ENCODE results near the gene NELFB. TPM values are rescaled to one million over a fixed set of nuclear protein-coding genes. Genes with fewer than 3 reads are reported as not detected.

Gene NELFB
- total RNA-seq, 1 donor from 2014 or later = 55.3 TPM

DNA sequence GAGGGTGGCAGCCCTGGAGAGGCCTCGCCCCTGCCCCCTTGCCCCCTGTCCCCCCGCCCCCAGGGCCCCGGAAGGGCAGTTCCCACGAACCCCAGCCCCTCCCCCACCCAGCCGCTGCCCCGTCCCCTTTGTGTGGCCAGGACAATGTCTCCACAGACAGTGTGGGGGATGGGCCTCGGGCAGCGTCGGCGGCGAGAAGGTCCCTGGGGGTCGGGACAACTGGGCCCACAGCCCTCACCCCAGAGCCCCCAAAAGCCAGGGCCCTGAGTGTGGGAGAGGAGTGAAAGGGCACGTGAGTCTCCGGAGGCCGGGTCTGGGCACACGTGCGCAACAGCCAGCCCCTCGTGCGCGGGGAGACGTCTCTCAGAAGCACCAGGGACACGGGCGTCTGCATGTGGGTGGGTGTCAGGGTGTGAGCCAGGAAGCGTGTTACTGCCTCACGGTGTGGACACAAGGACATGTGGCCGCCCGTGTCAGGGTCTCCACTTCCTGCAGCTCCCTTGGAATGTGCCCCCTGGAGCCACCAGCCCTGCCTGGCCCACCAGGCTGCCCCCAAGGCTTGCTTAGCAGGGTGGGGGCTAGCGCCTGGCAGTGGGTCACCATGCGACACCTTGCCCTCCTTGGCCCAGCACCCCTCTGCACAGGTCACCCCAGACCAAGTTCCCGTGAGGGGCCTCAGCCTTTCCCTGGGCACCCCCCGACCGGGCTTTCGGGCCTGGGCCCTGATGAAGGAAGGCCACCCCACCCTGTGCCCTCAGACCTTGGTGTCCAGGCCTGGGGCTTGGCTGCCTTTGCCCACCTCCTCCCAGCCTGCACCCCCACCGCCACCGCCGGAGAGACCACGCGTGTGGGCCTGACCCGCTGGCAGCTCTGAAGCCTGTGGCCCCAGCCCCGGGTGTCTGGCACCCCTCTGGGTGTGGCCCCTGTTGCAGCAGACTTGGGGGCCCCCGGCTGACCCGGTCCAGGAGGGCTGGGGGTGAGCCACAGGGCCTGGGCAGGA, 59.7 kb downstream of the NELFB start:
- DNase-seq = no peak

DNA sequence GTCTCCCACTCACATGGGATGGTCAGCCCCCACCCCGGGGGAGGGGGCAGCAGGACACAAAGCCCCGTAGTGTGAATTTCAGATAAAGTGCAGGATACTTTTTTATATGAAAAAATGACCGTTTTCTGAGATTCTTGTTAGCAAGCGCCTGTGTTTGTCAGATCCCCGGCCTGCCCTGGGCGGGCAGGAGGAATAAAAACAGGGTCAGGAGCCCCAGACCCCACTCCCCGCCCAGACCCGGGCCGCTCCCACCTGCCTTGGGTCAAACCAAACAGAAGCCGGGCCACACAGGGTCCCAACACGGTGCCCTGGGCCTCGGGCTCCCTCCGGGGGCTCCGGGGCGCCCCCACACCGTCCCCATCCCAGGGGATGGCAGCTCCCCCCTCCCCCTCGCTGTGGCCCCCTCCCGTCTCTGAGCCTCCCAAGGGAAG, 60.5 kb downstream of the NELFB start:
- no peak for DNase-seq

DNA sequence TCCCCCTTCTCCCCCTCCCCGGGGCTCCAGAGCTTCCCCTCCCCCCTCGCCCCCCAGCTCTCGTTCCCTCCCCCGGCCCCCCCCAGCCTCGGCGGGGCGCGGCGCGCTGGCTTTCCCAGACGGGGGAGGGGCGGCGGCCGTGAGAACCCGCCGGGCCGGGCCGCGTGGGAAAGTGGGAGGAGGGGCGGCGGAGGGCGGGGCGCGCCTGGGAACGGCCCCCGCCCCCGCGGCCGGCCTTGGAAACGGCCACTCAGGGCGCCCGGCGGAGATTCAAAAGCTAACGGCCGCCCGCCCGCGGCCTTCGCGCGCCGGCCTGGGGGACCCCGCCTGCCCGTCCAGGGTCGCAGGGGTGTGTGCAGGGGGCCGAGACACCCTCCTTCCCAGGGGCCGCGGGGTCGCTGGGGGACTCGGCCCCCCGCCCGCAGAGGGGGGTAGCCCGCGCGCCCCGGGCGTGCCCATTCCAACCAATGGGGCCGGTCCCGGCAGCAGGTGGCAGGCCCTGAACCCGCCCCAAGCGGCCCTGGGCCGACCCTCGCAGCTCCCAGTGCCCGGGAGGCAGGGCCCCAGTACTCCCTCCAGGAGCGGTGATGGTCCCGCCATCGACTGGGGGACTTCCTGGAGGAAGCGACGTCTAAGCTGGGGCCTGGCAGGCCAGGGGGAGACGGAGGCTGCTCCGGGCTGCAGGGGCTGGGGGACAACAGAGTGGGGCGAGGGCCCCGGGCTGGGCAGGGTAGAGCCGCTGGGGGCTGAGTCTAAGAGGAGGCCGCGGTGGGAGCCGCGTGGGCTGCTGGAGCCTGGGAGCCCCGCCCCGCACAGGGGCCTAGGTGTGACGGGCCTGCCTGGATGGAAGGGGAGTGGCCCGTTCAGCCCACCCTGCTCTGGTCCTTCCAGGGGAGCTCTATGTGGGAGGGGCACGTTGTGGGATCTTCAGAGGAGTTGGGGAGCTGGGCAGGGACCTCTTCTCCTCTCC, 61.2 kb downstream of the NELFB start:
- DNase-seq = peak; percentile 81

DNA sequence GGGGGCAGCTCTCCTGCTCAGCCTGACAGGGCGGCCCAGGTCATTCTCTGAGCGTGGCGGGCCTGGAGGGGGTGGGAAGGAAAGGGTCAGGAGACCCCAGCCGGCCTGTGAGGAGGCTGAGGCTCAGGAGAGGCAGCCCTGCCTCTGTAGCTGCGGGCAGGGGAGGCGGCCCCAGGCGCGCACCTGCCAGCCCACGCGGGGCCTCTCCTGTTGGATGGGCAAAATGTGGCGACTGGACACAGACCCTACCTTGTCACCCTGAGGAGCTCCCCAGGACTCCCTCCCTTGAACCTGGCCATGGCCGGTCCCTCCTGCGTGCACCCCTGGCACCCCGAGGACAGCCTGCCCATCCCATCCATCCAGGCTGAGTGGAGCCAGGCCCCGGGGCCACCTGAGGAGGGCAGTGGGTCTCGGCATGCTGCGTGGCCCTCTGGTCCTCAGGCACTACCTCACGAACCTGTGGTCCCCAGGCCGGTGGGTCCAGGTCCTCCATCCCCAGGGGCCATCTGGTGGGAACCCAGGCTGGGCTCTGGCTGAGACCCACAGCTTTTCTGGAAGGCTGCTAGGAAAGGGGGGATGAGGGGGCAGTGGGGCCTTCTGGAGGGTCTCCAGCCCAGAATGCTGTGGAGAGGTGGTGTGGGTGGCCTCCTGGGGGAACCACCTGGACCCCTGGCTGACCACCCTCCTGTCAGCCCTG, 62.0 kb downstream of the NELFB start:
- DNase-seq = no peak

DNA sequence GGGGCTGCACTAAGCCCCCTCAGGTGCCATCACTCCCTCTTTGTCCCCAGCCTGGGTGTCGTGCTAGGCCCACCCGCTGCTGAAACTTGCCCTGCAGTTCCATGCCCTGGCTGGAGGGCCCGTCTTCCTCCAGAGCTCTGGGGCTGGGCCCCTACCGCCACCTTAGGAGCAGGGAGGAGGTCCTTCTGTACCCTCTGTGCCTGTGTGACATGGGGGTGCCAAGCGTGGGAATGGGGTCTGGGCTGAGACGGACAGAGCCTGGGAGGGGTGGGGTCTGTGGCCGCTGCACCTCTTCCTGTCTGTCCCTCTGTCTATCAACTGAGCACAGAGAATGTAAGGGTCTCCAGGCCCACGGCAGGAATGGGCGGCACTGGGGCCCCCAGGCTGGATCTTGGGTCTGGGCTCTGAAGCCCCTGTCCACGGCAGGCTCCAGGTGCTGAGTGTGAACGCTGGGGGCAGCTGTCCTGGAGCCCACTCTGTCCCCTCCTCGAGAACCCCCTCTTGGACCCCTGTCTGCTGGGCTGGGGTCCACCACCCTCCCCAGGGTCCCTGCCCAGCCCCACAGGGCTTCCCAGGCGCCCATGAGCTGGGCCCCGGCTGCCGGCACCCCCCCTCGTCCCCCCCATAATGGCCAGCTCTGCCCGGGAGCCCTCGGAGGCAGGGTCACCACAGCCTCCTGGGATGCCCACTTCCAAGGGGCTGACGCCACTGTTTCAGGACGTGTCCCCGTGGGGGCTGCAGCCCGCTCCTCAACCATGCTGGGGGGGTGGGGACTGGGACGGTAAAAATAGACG, 62.8 kb downstream of the NELFB start:
- DNase-seq = no peak

DNA sequence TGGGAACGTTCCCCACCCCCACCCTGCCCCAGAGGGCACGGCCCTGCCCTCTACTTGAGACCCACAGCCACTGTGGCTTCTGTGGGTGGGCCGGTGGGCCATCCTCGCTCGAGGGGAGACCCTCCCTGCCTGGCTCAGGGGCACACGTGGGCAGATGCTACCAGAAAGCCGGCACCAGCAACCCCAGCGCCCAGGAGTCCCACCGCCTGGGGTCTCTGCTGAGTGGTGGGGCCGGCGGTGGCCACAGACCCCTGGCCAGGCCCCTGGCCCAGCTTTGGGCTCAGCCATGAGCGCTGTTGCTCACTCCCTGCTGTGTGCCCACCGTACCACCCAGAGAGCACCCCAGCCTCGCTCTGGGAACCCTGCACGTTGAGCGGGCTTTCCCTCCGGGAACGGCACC, 63.5 kb downstream of the NELFB start:
- no peak for DNase-seq

DNA sequence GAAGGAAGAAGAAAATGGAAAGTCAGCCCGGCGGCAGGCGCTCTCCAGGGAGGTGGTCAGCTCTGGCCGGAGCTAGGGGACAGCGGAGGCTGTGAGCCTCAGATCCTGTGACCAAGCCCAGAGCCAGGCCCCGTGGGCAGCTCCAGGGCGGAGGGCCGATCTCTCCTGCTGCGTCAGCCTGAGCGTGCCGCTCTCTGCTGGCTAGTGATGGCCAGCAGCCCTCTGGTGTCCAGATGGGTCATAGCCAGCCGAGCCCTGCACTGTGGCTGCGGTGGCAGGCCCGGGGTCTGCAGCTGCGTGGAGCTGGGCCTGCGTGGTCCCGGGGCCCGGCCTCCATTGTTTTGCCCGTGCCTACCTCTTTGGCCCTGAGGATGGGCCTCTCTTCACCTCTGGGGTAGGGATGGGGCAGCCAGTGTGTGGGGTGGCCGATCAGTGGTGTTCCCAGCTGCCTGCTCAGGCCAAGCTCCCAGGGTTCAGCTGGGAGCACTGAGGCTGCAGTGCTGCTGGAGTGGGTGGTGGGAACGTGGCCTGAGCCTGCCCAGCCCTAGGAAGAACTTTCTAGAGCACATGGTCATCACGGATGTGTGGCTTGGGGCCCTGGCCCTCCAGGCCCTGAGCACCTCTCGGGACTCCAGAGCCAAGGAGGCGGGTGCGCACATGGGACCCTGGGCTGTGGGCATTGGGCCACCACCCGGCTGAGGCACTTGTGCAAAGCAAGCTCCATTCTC, 64.0 kb downstream of the NELFB start:
- DNase-seq = peak; percentile 93

DNA sequence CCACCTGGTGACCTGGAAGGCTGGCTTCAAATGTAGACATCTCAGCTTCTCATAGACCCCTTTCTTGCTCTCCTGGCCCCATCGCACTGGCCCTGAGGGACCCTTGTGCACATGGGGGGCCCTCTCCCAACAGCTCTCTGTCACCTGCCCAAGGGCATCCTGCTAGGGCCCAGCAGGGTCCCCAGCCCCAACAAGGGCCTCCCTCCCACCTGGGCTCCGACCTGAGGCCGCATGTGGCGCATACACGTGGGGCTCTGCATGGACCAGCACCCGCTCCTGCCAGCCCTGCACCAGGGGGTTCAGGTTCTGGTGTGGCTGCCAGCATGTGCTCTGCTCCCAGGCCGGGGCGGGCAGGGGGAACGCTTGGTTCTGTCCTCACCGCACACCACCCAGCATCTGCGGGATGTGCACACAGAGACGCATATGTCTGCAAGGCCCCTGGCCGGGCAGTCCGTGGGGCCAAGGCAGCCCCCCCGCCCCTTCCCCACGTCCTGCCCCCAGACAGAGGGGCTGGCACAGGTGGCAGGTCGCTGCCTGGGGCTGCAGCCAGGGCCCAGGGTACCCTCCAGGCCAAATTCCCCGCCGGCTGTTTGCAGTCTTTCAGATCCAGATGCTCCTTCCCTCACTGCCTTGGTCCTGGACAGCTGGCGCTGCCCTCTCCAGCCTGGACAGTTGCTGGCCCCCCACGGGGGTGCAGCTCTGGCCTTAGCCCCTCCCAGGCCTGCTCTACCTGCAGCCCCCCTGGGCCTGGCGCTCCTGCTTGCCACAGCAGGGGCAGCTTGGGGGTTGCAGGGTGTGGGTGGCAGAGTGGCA, 64.8 kb downstream of the NELFB start:
- no peak for DNase-seq

DNA sequence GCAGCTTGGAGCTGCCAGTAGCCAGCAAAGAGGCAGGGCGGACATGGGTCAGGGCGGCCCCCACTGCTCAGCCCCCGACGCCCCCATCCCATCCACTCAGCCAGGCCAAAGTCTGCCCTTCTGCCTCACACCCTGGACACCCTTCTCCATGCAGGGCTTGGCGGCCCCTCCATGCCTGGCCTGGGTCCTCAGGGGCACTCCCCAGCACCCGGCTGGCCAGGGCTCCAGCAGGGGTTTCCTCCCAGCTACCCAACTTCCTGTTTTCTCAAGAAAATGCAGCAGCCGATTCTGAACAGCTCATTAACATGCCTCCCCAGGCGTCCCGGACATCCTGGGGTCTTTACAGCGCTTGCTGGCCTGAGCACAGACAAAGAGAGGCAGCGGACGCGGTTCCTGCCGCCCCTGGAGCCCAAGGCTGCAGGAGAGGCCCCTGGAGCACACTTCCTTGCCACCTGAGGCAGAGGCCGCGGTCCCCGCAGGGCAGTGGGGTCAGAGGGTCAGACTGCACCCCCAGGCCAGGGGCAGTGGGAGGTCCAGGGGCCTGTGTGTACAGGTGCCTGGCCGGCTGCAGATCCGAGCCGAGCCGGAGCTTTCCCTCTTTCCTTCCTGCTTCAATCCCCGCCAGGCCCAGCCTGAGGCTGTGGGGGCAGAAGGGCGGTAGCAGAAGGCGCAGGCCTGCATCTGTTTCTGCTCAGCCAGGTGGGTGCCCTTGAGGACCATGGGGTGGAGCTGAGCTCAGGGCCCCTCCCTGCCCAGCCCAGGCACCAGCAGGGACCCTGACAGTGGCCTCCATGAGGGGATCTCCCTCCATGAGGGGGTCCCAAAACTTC, 65.6 kb downstream of the NELFB start:
- peak; percentile 95 for DNase-seq

DNA sequence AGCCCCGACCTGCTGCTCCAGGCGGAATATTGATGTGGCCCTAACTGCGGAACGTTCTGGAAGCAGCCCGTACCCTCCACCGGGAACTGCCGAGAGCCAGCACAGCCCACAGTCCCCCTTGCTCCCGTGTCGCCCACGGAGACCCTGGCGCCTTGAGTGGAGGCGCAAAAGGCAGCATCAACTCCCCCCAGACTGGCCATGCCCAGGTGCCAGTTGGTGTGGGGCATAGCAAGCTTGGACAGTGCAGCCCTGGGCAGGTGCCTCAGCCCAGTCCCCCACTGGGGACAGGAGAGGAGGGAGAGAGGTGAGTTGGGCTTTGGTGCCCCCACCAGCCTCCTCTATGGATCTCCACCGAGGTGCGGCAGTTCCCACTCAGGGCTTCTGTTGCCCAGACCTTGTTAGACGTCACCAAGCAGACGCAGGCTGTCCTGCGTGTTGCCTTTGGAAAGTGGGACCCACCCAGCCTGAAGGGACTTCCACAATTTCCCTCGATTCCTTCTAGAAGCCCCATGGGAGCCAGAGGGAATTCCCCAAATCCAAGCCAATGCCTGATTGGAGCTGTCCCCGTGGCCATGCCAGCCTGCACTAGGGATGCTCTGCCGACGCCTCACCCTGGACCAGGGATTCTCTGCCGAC, 66.7 kb downstream of the NELFB start:
- no peak for DNase-seq

Other genes with a start within 250 kb of the NELFB start
- gene ABCA2, start 227.1 kb upstream of the NELFB start, total RNA-seq = 8.5 and 13.3 TPM in 2 replicates
- gene FUT7, start 223.2 kb upstream of the NELFB start, total RNA-seq = not detected in 2 replicates
- 39.7 and 46.8 TPM in 2 replicates for gene NPDC1, start 209.2 kb upstream of the NELFB start, total RNA-seq
- gene ENTPD2, start 201.3 kb upstream of the NELFB start, total RNA-seq = not detected in 2 replicates
- 6.0 and 36.3 TPM in 2 replicates for gene SAPCD2, start 184.8 kb upstream of the NELFB start, total RNA-seq
- 27.0 and 27.2 TPM in 2 replicates for gene UAP1L1, start 177.8 kb upstream of the NELFB start, total RNA-seq
- 73.1 and 76.6 TPM in 2 replicates for gene MAN1B1, start 168.3 kb upstream of the NELFB start, total RNA-seq
- 81.5 and 98.5 TPM in 2 replicates for gene DPP7, start 140.6 kb upstream of the NELFB start, total RNA-seq
- 0.05 and 0.17 TPM in 2 replicates for gene GRIN1, start 116.2 kb upstream of the NELFB start, total RNA-seq
- gene LRRC26, start 85.3 kb upstream of the NELFB start, total RNA-seq = not detected in 2 replicates
- gene TMEM210, start 83.3 kb upstream of the NELFB start, total RNA-seq = not detected in 2 replicates
- gene ANAPC2, start 66.8 kb upstream of the NELFB start, total RNA-seq = 23.1 and 33.6 TPM in 2 replicates
- 112 and 128 TPM in 2 replicates for gene SSNA1, start 66.7 kb upstream of the NELFB start, total RNA-seq
- 4.6 and 6.6 TPM in 2 replicates for gene TPRN, start 54.6 kb upstream of the NELFB start, total RNA-seq
- gene TMEM203, start 49.7 kb upstream of the NELFB start, total RNA-seq = 31.1 TPM in 2 replicates
- 3.4 and 5.8 TPM in 2 replicates for gene NDOR1, start 49.6 kb upstream of the NELFB start, total RNA-seq
- 0.14 TPM in 1 of 2 replicates, not detected in the other for gene RNF208, start 33.1 kb upstream of the NELFB start, total RNA-seq
- 0.17 and 0.37 TPM in 2 replicates for gene CYSRT1, start 30.2 kb upstream of the NELFB start, total RNA-seq
- not detected in 2 replicates for gene RNF224, start 27.8 kb upstream of the NELFB start, total RNA-seq
- gene SLC34A3, start 24.4 kb upstream of the NELFB start, total RNA-seq = not detected in 2 replicates
- 128 and 305 TPM in 2 replicates for gene TUBB4B, start 14.0 kb upstream of the NELFB start, total RNA-seq
- 0.34 TPM in 1 of 2 replicates, not detected in the other for gene STPG3, start 4.0 kb upstream of the NELFB start, total RNA-seq
- gene TOR4A, start 22.4 kb downstream of the NELFB start, total RNA-seq = 29.8 and 46.0 TPM in 2 replicates
- gene NRARP, start 46.9 kb downstream of the NELFB start, total RNA-seq = 64.3 and 82.2 TPM in 2 replicates
- gene EXD3, start 167.8 kb downstream of the NELFB start, total RNA-seq = 32.9 and 43.1 TPM in 2 replicates
- gene NOXA1, start 168.1 kb downstream of the NELFB start, total RNA-seq = 1.5 and 2.6 TPM in 2 replicates
- gene ENTPD8, start 186.0 kb downstream of the NELFB start, total RNA-seq = 0.23 and 0.34 TPM in 2 replicates
- gene NSMF, start 204.0 kb downstream of the NELFB start, total RNA-seq = 32.7 and 32.8 TPM in 2 replicates

All from dermis blood vessel endothelial cell (primary cell).